Peyer's patch (tissue), 4 donors: ENCODE data around the gene LMBRD2. TPM values are rescaled to one million over a fixed set of nuclear protein-coding genes. Genes with fewer than 3 reads are reported as not detected.

ENCODE experiments used
- DNase-seq, 3 donors: peaks; one replicate each; pipeline ENCODE4 v3.0.0-alpha.2; 2017 to 2019
- H3K27ac ChIP-seq, 4 donors: fragments of 200-600 bp; sonication (generic); one replicate each; pipeline ENCODE4 v1.5.1; 2016 to 2019
- H3K27me3 ChIP-seq, 2 donors: fragments of 200-600 bp; sonication (generic); one replicate each; pipeline ENCODE4 v1.5.1; 2019
- H3K36me3 ChIP-seq, 3 donors: fragments of 200-600 bp; sonication (generic); one replicate each; pipeline ENCODE4 v1.5.1; 2016 to 2019
- H3K4me1 ChIP-seq, 4 donors: fragments of 200-600 bp; sonication (generic); one replicate each; pipeline ENCODE4 v1.5.1; 2016 to 2019
- H3K4me3 ChIP-seq, 4 donors: fragments of 200-600 bp; sonication (generic); 1 replicate in 3 of 4; 2 replicates in 1 of 4; pipeline ENCODE4 v1.5.1; 2016 to 2019; ENCODE audit warnings: mild to moderate bottlenecking in 1 of 4
- H3K9me3 ChIP-seq, 4 donors: fragments of 200-600 bp; sonication (generic); one replicate each; pipeline ENCODE4 v1.5.1; 2016 to 2019; ENCODE audit warnings: mild to moderate bottlenecking in 1 of 4
- POLR2A ChIP-seq, 2 donors: fragments of 450-650 bp; IDR thresholded peaks; one replicate each; pipeline ENCODE4 v1.5.1; 2017; ENCODE audit warnings: antibody characterized with exemption in 2 of 2, mild to moderate bottlenecking in 2 of 2, moderate library complexity in 2 of 2
- total RNA-seq, 4 donors: library from RNA; depleted of rRNA; stranded (reverse); fragments of >200 nt; gene quantifications; one replicate each; pipeline ENCODE4 v1.1.0, GENCODE V29; 2016
- TF ChIP-seq, protein P1 (sequence below), 6 experiments: fragments of 450-650 bp in 4 of 6; fragments of 200-600 bp in 2 of 6; sonication (generic) in 1 of 6; IDR thresholded peaks; one replicate each; pipeline ENCODE4 v1.5.1; 2017 to 2019; ENCODE audit warnings: antibody characterized with exemption in 6 of 6, mild to moderate bottlenecking in 3 of 6, moderate library complexity in 1 of 6

The LMBRD2 gene
- total RNA-seq, 4 donors from 2014 or later, result 9.9 to 55.3 (median 22.0) TPM

DNA sequence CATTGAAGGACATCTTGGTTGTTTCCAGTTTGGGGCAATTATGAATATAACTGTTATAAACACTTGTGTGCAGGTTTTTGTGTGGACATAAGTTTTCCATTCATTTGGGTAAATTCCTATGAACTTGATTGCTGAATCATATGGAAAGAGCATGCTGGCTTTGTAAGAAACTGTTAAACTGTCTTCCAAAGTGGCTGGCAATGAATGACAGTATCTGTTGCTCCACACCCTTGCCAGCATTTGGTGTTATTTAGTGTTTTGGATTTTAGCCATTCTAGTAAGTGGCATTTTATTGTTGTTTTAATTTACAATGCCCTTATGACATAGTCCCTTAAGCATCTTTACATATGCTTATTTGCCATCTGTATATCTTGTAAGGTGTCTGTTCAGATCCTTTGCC, 55.2 kb downstream of the LMBRD2 start:
- H3K27me3 ChIP-seq, result no peaks in the 10 kb centered on the region
- no peak for TF ChIP-seq POLR2A (IDR thresholded peaks at IDR 0.05)
- TF ChIP-seq, protein P1, sequence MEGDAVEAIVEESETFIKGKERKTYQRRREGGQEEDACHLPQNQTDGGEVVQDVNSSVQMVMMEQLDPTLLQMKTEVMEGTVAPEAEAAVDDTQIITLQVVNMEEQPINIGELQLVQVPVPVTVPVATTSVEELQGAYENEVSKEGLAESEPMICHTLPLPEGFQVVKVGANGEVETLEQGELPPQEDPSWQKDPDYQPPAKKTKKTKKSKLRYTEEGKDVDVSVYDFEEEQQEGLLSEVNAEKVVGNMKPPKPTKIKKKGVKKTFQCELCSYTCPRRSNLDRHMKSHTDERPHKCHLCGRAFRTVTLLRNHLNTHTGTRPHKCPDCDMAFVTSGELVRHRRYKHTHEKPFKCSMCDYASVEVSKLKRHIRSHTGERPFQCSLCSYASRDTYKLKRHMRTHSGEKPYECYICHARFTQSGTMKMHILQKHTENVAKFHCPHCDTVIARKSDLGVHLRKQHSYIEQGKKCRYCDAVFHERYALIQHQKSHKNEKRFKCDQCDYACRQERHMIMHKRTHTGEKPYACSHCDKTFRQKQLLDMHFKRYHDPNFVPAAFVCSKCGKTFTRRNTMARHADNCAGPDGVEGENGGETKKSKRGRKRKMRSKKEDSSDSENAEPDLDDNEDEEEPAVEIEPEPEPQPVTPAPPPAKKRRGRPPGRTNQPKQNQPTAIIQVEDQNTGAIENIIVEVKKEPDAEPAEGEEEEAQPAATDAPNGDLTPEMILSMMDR (IDR thresholded peaks at IDR 0.05), result no peak
- DNase-seq, result no peak

GRCh38 chr5:36089989-36090388, 61.7 kb downstream of the LMBRD2 start:
- Histone ChIP-seq H3K36me3 (no peaks in the 10 kb centered on the region), H3K27me3 (no peaks in the 10 kb centered on the region), H3K4me3 (no peak overlapping the region), H3K4me1 (no peaks in the 10 kb centered on the region), H3K27ac (no peak overlapping the region), H3K9me3 (no peaks in the 10 kb centered on the region)
- DNase-seq, result peak in 1 of 3 donors; percentile 53
- TF ChIP-seq, protein P1 (IDR thresholded peaks at IDR 0.05), result peak in 4 of 6 experiments; percentile 15 to 54 (median 46)
- no peak for TF ChIP-seq POLR2A (IDR thresholded peaks at IDR 0.05)

More for the DNA sequence above, 55.2 kb downstream of the LMBRD2 start:
- Histone ChIP-seq H3K9me3 (no peaks in the 10 kb centered on the region), H3K4me1 (no peaks in the 10 kb centered on the region), H3K4me3 (no peak overlapping the region), H3K36me3 (no peaks in the 10 kb centered on the region), H3K27ac (no peak overlapping the region)

DNA sequence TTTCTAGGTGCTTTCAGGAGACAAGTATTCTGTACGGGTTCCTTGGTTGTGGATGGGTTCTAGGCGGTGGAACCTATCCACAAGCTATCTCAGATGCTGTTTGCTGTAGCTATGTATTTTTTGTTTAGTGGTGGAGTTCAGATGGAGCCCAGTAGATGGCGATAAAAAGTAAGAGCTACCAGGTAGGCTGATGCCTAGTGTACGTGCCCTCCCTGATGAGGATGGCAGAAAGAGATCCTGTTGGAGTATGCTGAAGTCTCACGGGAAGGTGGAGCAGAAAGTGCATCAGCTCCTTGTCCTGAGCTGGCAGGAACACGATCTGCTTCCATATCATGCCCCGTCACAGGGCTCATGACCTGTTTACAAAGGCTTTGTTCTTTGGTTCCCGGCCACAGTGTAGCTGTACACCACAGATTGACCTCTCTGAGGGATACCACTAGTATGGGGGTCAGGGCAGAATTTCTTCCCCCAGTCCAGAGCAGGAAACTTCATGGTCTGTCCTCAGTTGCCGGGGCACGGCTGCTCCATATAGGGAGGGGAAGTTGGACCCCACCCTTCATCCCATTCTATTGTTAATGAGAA, 72.4 kb downstream of the LMBRD2 start:
- no peaks in the 10 kb centered on the region for H3K36me3 ChIP-seq
- no peak overlapping the region for H3K4me3 ChIP-seq
- H3K4me1 ChIP-seq, result no peaks in the 10 kb centered on the region
- H3K27me3 ChIP-seq, result no peaks in the 10 kb centered on the region
- no peak for DNase-seq
- H3K9me3 ChIP-seq, result no peaks in the 10 kb centered on the region
- no peak overlapping the region for H3K27ac ChIP-seq
- TF ChIP-seq POLR2A (IDR thresholded peaks at IDR 0.05), result no peak
- TF ChIP-seq, protein P1 (IDR thresholded peaks at IDR 0.05), result peak in 5 of 6 experiments; percentile 27 to 61 (median 53)

DNA sequence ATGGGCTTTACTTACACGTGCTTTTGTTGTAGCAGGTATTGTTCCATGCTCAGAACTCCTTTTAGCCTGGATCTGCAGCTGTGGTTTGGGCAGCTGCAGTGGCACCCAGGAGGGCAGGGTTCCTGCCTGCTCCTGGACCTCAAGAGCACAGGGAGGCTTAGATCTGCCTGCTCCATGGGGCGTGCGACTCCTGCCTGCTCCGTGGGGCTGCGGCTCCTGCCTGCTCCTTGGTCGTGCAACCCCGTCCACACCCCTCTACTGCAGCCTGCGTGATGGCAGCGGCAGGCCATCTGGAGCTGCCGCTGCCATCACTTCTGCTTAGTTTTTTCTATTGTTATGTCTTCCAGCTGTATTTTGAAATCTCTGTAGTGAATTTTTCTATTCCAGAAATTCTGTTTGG, 73.3 kb downstream of the LMBRD2 start:
- TF ChIP-seq POLR2A (IDR thresholded peaks at IDR 0.05), result no peak
- TF ChIP-seq, protein P1 (IDR thresholded peaks at IDR 0.05), result no peak
- no peaks in the 10 kb centered on the region for H3K27me3 ChIP-seq
- no peak overlapping the region for H3K27ac ChIP-seq
- no peak overlapping the region for H3K4me3 ChIP-seq
- H3K9me3 ChIP-seq, result no peaks in the 10 kb centered on the region
- no peaks in the 10 kb centered on the region for H3K4me1 ChIP-seq
- no peaks in the 10 kb centered on the region for H3K36me3 ChIP-seq
- no peak for DNase-seq

DNA sequence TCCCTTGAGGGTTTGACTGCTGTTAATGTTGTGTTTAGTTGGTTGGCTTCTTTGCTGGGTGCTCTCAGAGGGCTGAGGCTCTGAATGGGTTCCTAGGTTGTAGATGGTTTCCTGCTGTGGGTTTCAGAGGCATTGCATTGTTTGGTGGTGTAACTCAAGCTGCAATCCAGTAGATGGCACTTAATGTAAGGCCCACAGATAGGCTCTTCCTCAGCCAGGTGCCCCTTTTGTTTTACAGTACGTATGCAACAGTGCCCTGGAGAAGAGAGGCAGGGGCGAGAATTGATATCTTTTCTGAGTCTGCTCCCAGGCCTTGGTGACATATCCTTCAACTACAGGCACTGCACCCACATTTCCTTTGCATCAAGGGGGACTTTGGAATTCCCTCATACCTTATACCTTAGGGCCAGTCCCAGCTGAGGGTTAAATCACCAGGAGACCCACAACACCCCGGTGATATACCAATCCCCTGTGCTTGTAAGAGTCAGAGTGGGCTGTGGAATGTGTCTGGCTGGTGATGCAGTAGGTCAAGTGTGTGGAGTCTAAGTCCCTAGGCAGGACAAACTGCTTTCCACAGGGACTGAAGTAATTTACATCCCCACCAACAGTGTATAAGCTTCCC, 78.0 kb downstream of the LMBRD2 start:
- H3K36me3 ChIP-seq, result no peaks in the 10 kb centered on the region
- H3K27ac ChIP-seq, result no peak overlapping the region
- H3K4me3 ChIP-seq, result no peak overlapping the region
- H3K27me3 ChIP-seq, result no peaks in the 10 kb centered on the region
- TF ChIP-seq, protein P1 (IDR thresholded peaks at IDR 0.05), result no peak
- TF ChIP-seq POLR2A (IDR thresholded peaks at IDR 0.05), result no peak
- no peaks in the 10 kb centered on the region for H3K4me1 ChIP-seq
- H3K9me3 ChIP-seq, result no peaks in the 10 kb centered on the region
- DNase-seq, result no peak
